Measurements from ENCODE around the gene FAM156A.
"Not testable (repeated sequence)": the region's sequence is repeated elsewhere in the genome, so short reads cannot be mapped to it uniquely, and the experiment has no call there.

The FAM156A gene

DNA sequence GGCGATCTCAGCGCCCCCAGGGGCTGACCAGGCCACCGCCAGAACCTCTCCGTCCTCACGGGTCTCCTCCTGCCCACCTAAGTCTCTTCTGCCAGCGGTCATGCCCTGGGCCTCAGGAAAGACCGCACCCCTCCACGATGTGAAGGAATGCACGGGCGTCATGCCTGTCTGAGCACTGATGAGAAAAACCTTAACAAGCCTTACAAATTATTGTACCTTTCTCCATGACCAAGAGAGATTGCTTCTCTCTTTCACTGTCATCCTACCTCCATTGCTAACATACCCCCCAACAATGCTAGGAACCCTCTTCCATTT is 22.9 kb downstream of the FAM156A start:
- not testable (repeated sequence) for H3K27me3 Mint-ChIP-seq (ENCODE audit: low read depth); H3K36me3 Mint-ChIP-seq (ENCODE audit: low read depth)

DNA sequence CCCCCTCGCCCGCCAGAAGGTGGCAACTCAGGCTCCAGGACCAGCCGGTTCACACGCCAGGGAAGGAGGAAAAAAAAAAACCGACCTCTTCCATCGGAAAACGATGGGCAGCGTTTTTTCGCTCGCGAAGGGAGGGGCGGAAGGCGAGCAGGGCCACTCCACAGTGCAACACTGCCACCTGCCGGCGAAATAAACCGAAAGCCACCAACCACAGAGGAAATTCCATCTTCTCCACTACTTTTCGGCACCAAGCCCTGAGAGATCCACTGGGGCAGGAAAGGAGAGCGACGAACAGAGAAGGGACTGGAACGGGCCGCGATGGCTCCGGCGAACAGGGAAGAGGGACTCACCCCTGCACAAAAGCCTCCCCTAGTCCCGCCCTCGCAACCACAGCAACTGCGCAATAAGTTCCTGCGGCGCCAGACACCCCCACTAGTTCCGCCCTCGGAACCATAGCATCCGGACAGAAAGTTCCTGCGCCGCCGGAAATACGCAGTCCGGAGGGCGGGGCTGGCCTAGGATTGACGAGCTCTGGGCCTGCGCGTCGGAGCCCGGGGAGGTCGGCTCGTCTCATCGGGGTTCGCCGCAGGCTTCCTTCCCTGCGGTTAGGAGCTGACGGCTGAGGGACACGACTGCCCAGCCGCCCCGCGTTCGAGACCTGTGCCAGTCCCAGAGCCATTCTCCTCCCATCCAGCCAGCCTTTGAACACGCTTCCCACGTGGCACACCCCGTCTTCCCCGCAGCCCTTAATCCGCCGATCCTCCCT is 23.4 kb downstream of the FAM156A start:
- Mint-ChIP-seq H3K9me3 (no peaks in the 10 kb centered on the region), H3K4me3 (peak overlapping the region; percentile 94), H3K27me3 (ENCODE audit: low read depth) (peaks cover 5% of the 10 kb centered on the region), H3K4me1 (ENCODE audit: low read depth) (peaks cover 4% of the 10 kb centered on the region), H3K27ac (peak overlapping the region; percentile 99), H3K36me3 (ENCODE audit: low read depth) (no peaks in the 10 kb centered on the region)

More for the DNA sequence above, 22.9 kb downstream of the FAM156A start:
- Mint-ChIP-seq H3K27ac (peak overlapping the region; percentile 99), H3K4me3 (peak overlapping the region; percentile 94)
- not testable (repeated sequence) for H3K4me1 Mint-ChIP-seq (ENCODE audit: low read depth); H3K9me3 Mint-ChIP-seq

DNA sequence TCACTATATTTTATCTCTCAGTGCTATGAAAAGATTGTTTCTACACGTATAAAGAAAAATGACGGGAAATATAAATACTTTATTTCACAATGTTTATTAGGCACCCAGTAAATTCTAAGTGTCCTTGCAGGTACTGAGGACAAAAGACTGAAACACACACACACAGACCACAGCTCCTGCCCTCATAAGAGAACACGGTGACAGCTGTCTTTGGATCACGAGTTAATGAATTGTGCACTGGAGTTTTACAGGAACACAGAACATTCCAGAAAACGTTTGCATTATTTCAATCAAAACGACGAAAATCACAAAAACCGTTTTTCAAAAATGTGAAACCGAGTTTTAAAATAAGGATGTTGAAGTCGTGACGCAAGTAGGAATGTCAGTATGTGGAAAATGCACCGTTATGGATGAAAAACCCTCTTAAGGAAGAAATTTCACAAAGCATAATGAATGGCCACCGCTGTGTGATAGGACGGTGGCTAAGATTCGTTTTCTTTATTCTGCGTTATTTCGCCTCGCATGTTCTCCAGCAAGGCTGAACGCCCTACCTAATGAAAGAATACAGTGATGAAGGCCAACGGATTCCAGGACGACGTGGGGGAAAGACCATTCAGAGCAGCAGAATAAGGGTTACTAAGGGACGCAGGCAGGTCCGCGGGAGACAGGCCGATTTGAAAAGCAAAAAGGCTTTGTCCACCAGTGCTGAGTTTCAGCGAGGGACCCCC is 24.2 kb downstream of the FAM156A start:
- H3K9me3 Mint-ChIP-seq: no peaks in the 10 kb centered on the region
- peaks cover 5% of the 10 kb centered on the region for H3K27me3 Mint-ChIP-seq (ENCODE audit: low read depth)
- peaks cover 4% of the 10 kb centered on the region for H3K4me1 Mint-ChIP-seq (ENCODE audit: low read depth)
- H3K27ac Mint-ChIP-seq: peak overlapping the region; percentile 99
- H3K4me3 Mint-ChIP-seq: peak overlapping the region; percentile 94
- H3K36me3 Mint-ChIP-seq (ENCODE audit: low read depth): no peaks in the 10 kb centered on the region

DNA sequence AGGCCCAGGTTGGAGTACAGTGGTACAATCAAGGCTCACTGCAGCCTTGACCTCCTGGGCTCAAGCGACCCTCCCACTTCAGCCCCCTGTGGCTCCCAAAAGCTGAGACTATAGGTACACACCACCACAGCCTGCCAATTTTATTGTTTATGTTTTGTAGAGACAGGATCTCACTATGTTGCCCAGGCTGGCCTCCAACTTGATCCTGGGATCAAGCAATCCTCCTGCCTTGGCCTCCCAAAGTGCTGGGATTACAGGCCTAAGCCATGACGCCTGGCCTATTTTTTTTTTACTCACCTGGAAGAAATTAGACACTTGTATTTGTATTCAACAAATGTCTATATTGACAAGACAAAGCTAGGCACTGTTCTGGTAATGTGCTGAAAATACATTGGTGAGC is 25.1 kb downstream of the FAM156A start:
- Mint-ChIP-seq H3K4me3 (no peak overlapping the region), H3K9me3 (no peaks in the 10 kb centered on the region), H3K36me3 (ENCODE audit: low read depth) (no peaks in the 10 kb centered on the region), H3K4me1 (ENCODE audit: low read depth) (peaks cover 4% of the 10 kb centered on the region), H3K27ac (no peak overlapping the region), H3K27me3 (ENCODE audit: low read depth) (peaks cover 5% of the 10 kb centered on the region)

DNA sequence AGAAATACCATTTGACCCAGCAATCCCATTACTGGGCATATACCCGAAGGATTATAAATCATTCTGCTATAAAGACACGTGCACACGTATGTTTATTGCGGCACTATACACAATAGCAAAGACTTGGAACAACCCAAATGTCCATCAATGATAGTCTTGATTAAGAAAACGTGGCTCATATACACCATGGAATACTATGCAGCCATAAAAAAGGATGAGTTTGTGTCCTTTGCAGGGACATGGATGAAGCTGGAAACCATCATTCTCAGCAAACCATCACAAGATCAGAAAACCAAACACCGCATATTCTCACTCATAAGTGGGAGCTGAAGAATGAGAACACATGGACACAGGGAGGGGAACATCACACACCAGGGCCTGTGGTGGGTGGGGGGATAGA is 28.1 kb downstream of the FAM156A start:
- not testable (repeated sequence) for H3K4me3 Mint-ChIP-seq; H3K4me1 Mint-ChIP-seq (ENCODE audit: low read depth); H3K9me3 Mint-ChIP-seq; H3K36me3 Mint-ChIP-seq (ENCODE audit: low read depth); H3K27ac Mint-ChIP-seq
- peaks cover 15% of the 10 kb centered on the region for H3K27me3 Mint-ChIP-seq (ENCODE audit: low read depth)

DNA sequence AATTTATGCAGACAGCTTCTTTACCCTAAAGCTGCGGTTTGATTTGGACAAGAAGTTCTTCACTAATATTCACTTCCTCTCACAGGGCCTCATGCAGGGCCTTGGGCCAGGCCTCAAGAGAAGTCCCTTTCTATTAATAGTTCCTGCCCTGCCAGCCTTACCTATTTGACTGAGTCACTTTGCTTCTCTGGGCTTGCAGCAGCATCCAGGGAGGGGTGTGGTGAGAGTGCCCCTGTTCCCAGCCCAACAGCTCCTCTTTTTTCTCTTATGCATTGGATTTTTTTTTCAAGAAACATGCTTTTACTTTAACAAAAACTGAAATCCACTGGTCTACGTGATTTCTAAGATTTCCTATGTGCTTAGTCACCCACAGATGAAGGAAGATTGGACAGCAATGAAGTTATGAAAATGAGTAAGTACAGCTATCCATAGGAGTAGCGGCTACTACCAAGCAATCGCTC is 34.5 kb downstream of the FAM156A start:
- Mint-ChIP-seq H3K27me3 (ENCODE audit: low read depth) (peaks cover 14% of the 10 kb centered on the region), H3K4me1 (ENCODE audit: low read depth) (peaks cover 11% of the 10 kb centered on the region), H3K27ac (no peak overlapping the region), H3K9me3 (no peaks in the 10 kb centered on the region), H3K36me3 (ENCODE audit: low read depth) (no peaks in the 10 kb centered on the region), H3K4me3 (no peak overlapping the region)

DNA sequence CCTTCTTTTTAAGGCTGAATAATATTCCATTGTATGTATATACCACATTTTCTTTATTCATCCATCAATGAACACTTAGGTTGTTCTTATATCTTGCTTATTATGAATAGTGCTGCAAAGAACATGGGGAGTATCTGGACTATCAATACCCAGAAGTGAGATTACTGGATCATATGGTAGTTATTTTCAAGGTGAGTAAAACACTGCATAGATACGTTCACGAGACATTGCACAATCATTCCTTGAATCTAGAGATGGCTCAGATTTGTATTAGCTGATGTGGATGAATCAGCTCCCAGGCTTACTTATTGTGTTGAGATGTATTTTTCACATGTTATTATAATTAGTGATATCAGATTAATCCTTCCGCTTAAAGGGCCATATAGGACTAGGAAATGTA is 43.6 kb downstream of the FAM156A start:
- not testable (repeated sequence) for H3K36me3 Mint-ChIP-seq (ENCODE audit: low read depth); H3K4me1 Mint-ChIP-seq (ENCODE audit: low read depth); H3K9me3 Mint-ChIP-seq; H3K27ac Mint-ChIP-seq; H3K27me3 Mint-ChIP-seq (ENCODE audit: low read depth); H3K4me3 Mint-ChIP-seq

DNA sequence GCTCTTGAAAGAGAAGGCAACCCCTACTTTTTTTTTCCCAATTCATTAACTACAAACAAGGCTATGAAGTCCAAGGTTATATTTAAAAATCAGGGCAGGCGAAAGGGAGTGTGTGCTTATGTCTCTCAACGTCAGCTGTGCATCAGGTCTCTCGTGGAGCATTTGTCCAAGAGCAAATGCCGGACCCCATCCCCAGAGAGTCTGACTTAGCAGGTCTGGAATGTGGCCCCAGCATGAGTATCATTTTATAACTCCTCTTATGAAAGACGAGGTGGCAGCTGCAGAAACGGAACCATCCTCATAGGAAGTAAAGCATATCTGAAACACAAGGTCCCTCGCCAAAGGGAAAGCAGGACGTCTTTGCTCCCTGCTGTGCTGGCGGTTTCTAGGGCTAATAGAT is 44.6 kb downstream of the FAM156A start:
- H3K36me3 Mint-ChIP-seq (ENCODE audit: low read depth); H3K4me1 Mint-ChIP-seq (ENCODE audit: low read depth); H3K9me3 Mint-ChIP-seq; H3K27ac Mint-ChIP-seq; H3K27me3 Mint-ChIP-seq (ENCODE audit: low read depth); H3K4me3 Mint-ChIP-seq: not testable (repeated sequence)

DNA sequence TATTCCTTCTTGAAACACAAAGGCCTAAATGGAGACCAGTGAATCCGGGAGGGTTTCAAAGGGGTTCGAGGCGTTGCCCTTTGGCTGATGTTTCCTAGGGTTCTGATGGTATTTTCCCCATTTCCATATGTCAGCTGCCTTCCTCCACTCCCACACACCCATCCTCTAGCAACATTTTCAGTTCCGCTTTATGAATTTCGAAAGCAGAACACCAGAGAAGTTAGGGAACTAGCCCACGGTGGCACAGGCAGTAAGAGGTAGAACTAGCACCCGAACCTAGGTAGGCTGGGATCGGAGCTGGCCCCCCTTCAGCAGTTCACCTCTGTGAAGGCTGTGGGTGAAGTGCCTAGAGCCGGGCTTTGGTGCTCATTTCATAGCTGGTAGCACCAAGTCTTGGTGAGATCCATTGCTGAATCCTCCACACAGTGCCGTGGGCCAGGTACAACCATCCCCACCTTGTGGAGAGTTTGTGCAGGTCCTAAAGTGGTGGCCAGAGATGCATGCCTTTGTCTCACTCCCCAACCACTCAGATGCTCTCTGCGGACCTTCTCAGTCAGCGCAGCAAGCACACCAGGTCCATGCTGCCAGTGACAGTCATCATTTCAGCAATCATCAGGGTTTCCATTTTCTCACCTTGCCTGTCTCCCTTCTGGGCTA is 48.9 kb downstream of the FAM156A start:
- not testable (repeated sequence) for H3K4me1 Mint-ChIP-seq (ENCODE audit: low read depth); H3K27ac Mint-ChIP-seq; H3K9me3 Mint-ChIP-seq; H3K27me3 Mint-ChIP-seq (ENCODE audit: low read depth); H3K36me3 Mint-ChIP-seq (ENCODE audit: low read depth); H3K4me3 Mint-ChIP-seq

DNA sequence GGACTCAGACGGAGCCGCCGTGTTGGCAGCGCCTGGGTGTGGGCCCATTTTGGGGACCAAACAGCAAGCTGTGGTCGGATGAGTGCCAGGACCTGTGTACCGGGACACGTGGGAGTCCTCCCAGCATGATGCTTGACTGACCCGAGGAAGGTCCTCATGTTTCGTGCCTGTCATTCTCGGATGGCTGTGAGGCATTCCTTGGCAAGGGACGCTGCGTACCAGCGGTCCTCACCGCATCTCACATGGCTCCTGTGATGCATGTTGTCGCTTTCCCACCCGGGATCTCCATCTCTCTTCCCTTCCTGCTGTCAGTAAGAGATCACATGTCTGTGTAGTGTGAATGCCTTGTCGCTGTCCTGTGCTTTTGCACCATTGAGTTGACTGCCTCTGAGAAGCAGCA is 50.4 kb downstream of the FAM156A start:
- not testable (repeated sequence) for H3K4me1 Mint-ChIP-seq (ENCODE audit: low read depth); H3K36me3 Mint-ChIP-seq (ENCODE audit: low read depth); H3K9me3 Mint-ChIP-seq; H3K27ac Mint-ChIP-seq; H3K4me3 Mint-ChIP-seq; H3K27me3 Mint-ChIP-seq (ENCODE audit: low read depth)

DNA sequence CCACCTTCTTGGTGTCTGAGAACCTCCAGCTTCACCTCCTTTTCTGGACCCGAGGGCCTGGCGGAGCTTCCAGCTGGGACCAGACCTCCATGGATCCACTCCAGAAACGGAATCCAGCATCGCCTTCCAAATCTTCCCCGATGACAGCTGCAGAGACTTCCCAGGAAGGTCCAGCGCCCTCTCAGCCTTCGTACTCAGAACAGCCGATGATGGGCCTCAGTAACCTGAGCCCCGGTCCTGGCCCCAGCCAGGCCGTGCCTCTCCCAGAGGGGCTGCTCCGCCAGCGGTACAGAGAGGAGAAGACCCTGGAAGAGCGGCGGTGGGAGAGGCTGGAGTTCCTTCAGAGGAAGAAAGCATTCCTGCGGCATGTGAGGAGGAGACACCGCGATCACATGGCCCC is 51.2 kb downstream of the FAM156A start:
- H3K27ac Mint-ChIP-seq; H3K36me3 Mint-ChIP-seq (ENCODE audit: low read depth); H3K4me1 Mint-ChIP-seq (ENCODE audit: low read depth); H3K9me3 Mint-ChIP-seq; H3K27me3 Mint-ChIP-seq (ENCODE audit: low read depth); H3K4me3 Mint-ChIP-seq: not testable (repeated sequence)

DNA sequence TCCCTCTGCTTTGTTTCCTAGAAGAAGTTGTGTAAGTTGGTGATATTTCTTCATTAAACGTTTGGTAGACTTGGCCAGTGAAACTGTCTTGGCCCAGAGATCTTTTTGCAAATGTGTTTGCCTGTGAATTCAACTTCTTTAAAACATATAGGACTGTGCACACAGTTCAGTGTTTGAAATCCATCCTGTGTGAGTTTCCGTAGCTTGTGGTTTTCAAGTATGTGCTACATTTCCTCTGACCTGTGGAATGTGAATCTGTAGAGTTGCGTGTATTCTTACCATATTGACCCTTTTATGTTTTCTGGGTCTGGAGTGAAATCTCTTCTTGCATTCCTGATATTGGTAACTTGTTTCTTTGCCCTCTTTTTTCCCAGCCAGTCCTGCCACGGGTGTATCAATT is 52.2 kb downstream of the FAM156A start:
- H3K4me1 Mint-ChIP-seq (ENCODE audit: low read depth); H3K9me3 Mint-ChIP-seq; H3K36me3 Mint-ChIP-seq (ENCODE audit: low read depth); H3K27me3 Mint-ChIP-seq (ENCODE audit: low read depth); H3K27ac Mint-ChIP-seq; H3K4me3 Mint-ChIP-seq: not testable (repeated sequence)

DNA sequence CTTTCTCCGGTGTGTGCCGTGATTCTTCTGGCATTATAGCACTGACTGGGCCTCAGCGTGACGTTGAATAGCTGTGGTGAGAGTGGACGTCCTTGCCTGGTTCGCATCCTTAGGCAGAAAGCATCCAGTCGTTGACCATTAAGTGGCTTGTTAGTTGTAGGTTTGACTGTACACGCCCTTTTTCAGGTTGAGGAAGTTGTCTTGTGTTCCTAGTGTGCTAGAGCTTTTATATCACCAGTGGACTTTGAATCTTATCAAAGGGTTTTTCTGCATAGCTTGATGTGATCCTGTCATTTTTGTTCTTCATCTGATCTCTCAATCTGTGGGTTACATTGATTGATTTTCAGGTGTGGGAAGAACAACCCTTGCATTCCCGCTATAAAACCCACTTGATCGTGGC is 52.8 kb downstream of the FAM156A start:
- H3K27ac Mint-ChIP-seq; H3K36me3 Mint-ChIP-seq (ENCODE audit: low read depth): not testable (repeated sequence)

More for the DNA sequence above, 52.8 kb downstream of the FAM156A start:
- H3K9me3 Mint-ChIP-seq; H3K27me3 Mint-ChIP-seq (ENCODE audit: low read depth); H3K4me1 Mint-ChIP-seq (ENCODE audit: low read depth); H3K4me3 Mint-ChIP-seq: not testable (repeated sequence)
